Spleen (tissue), 11 donors: ENCODE results near the gene UGT1A7. TPM values are rescaled to one million over a fixed set of nuclear protein-coding genes. Genes with fewer than 3 reads are reported as not detected.
"Not testable (repeated sequence)": the region's sequence is repeated elsewhere in the genome, so short reads cannot be mapped to it uniquely, and the experiment has no call there.

Experiments
- DNase-seq: peaks from one replicate; pipeline ENCODE4 v3.0.0-alpha.2; 2020
- H3K27ac ChIP-seq, 8 donors: fragments of 200-600 bp; sonication (generic) in 7 of 8; 1 replicate in 4 of 8; 2 replicates in 4 of 8; pipeline versions ENCODE4 v1.5.0 to v1.8.0; 2016 to 2021; ENCODE audit warnings: inconsistent platforms in 4 of 8, mild to moderate bottlenecking in 4 of 8, moderate library complexity in 1 of 8
- H3K27me3 ChIP-seq, 7 donors: fragments of 200-600 bp; sonication (generic) in 6 of 7; replicated peaks in 1 of 7; 1 replicate in 4 of 7; 2 replicates in 3 of 7; pipeline versions ENCODE4 v1.5.0 to v1.8.0; 2016 to 2021; ENCODE audit warnings: inconsistent platforms in 3 of 7, mild to moderate bottlenecking in 1 of 7
- H3K36me3 ChIP-seq, 6 donors: fragments of 200-600 bp; sonication (generic) in 5 of 6; 1 replicate in 4 of 6; 2 replicates in 2 of 6; pipeline versions ENCODE4 v1.5.0 to v1.8.0; 2016 to 2021; ENCODE audit warnings: inconsistent platforms in 2 of 6
- H3K4me1 ChIP-seq, 6 donors: fragments of 200-600 bp; sonication (generic) in 5 of 6; 1 replicate in 3 of 6; 2 replicates in 3 of 6; pipeline versions ENCODE4 v1.5.0 to v1.8.0; 2016 to 2021; ENCODE audit warnings: inconsistent platforms in 3 of 6
- H3K4me3 ChIP-seq, 8 donors: fragments of 200-600 bp; sonication (generic) in 7 of 8; 1 replicate in 4 of 8; 2 replicates in 4 of 8; pipeline versions ENCODE4 v1.5.0 to v1.8.0; 2016 to 2021; ENCODE audit warnings: inconsistent platforms in 4 of 8, mild to moderate bottlenecking in 4 of 8, moderate library complexity in 2 of 8
- H3K9me3 ChIP-seq, 8 donors: fragments of 200-600 bp; sonication (generic) in 7 of 8; 1 replicate in 4 of 8; 2 replicates in 4 of 8; pipeline versions ENCODE4 v1.5.0 to v1.8.0; 2016 to 2021; ENCODE audit warnings: inconsistent platforms in 4 of 8
- CTCF ChIP-seq, 11 experiments: fragments of 200-600 bp in 7 of 11; fragments of 450-650 bp in 4 of 11; sonication (generic) in 4 of 11; IDR thresholded peaks in 8 of 11; conservative IDR thresholded peaks in 3 of 11; 1 replicate in 7 of 11; 2 replicates in 4 of 11; pipeline versions ENCODE4 v1.4.0 to v1.8.0; 2016 to 2021; ENCODE audit warnings: antibody characterized with exemption in 11 of 11, inconsistent platforms in 4 of 11, mild to moderate bottlenecking in 1 of 11
- POLR2A ChIP-seq, 3 donors: fragments of 450-650 bp; IDR thresholded peaks; one replicate each; pipeline ENCODE4 v1.5.1; 2017; ENCODE audit warnings: antibody characterized with exemption in 3 of 3, mild to moderate bottlenecking in 1 of 3
- POLR2AphosphoS5 ChIP-seq, 3 donors: sonication (generic); formaldehyde crosslinking; IDR thresholded peaks; one replicate each; pipeline ENCODE4 v1.5.1; 2017; ENCODE audit warnings: antibody characterized with exemption in 3 of 3
- WGBS, 5 donors: extraction: QIAGEN DNeasy Blood & Tissue Kit in 3 of 5; methylation state at CpG; one replicate each; pipeline versions ENCODE4 v1.1.5 to v1.1.7; 2013 to 2018; 5-methylcytosine and 5-hydroxymethylcytosine counted together
- intact Hi-C: fragments of 100-400 bp; cut with DNase I; formaldehyde crosslinking; loops from one replicate; pipeline ENCODE4 v1.15.0; 2023; ENCODE audit warnings: low total_unique reads
- polyA plus RNA-seq, 3 donors: library from polyadenylated mRNA; stranded (reverse); fragments of 200-250 nt; gene quantifications; one replicate each; pipeline ENCODE4 v1.2.1, GENCODE V29; 2013
- total RNA-seq, 7 donors: library from RNA; depleted of rRNA in 3 of 7; stranded (reverse); fragments of >200 nt in 3 of 7; fragmentation: NEBNext Ultra II Directional in 4 of 7; extraction: Animal tissue kit (Norgen Biotek cat#: 25700) in 4 of 7; gene quantifications; one replicate each; pipeline versions ENCODE4 v1.1.0 to v1.2.1, GENCODE V29; 2016 to 2021
- donor health status: healthy with polysubstance abuse.
- donor health status: DM: no; HTN: no; CAD: no; lungs with moderate emphysema.
- donor health status: DM: no; HTN: no; CAD: no.
- donor health status: Bipolar disorder and iron deficiency.
- donor health status: healthy.
- donor health status: DM: no; HTN: no; CAD: no.
- donor health status: DM: yes; HTN: yes; CAD: no.

UGT1A7 gene
- total and polyA plus RNA-seq, 10 donors, result 0.03 TPM; not detected in 9

- intact Hi-C loops, result no loop called here
Observed at GRCh38 chr2:233700028-233700635, 18.4 kb downstream of the UGT1A7 start.

GRCh38 chr2:233700842-233701241, 19.1 kb downstream of the UGT1A7 start:
- H3K36me3 ChIP-seq, H3K27ac ChIP-seq, H3K4me3 ChIP-seq, H3K4me1 ChIP-seq, DNase-seq, intact Hi-C loops, H3K27me3 ChIP-seq: not testable (repeated sequence)
- WGBS, 5 donors, result 78 to 96% (median 91%) methylated on average over 5 of the region's 5 CpGs
- H3K9me3 ChIP-seq, result peaks cover 0 to 14% (median 2%) of the 10 kb centered on the region in 8 donors

More at GRCh38 chr2:233700028-233700635, 18.4 kb downstream of the UGT1A7 start:
- no peak for DNase-seq
- TF ChIP-seq POLR2A (IDR thresholded peaks at IDR 0.05), result no peak
- no peak for TF ChIP-seq CTCF (IDR thresholded peaks at IDR 0.05 in 8 of 11, conservative IDR thresholded peaks at IDR 0.05 in 3 of 11)
- TF ChIP-seq POLR2AphosphoS5 (IDR thresholded peaks at IDR 0.05), result no peak
- no peaks in the 10 kb centered on the region for H3K27me3 ChIP-seq
- no peaks in the 10 kb centered on the region for H3K36me3 ChIP-seq
- 27 to 62% (median 38%) methylated on average over 1 of the region's 1 CpG for WGBS, 5 donors
- H3K4me3 ChIP-seq, result no peak overlapping the region
- no peak overlapping the region for H3K27ac ChIP-seq
- H3K9me3 ChIP-seq, result peaks cover 0 to 14% (median 2%) of the 10 kb centered on the region in 8 donors
- no peaks in the 10 kb centered on the region for H3K4me1 ChIP-seq

GRCh38 chr2:233702238-233702637, 20.5 kb downstream of the UGT1A7 start:
- intact Hi-C loops, result no loop called here

GRCh38 chr2:233705911-233706506, 24.3 kb downstream of the UGT1A7 start:
- Histone ChIP-seq H3K4me1 (no peaks in the 10 kb centered on the region), H3K27ac (no peak overlapping the region), H3K27me3 (peaks cover 0 to 9% (median 0%) of the 10 kb centered on the region in 7 donors), H3K4me3 (no peak overlapping the region), H3K36me3 (no peaks in the 10 kb centered on the region), H3K9me3 (peaks cover 0 to 14% (median 2%) of the 10 kb centered on the region in 8 donors)
- DNase-seq, result no peak
- no peak for TF ChIP-seq POLR2AphosphoS5 (IDR thresholded peaks at IDR 0.05)
- TF ChIP-seq CTCF (IDR thresholded peaks at IDR 0.05 in 8 of 11, conservative IDR thresholded peaks at IDR 0.05 in 3 of 11), result no peak
- TF ChIP-seq POLR2A (IDR thresholded peaks at IDR 0.05), result no peak
- WGBS, 5 donors, result 66 to 73% (median 67%) methylated on average over 4 of the region's 4 CpGs
- intact Hi-C loops, result no loop called here

More at GRCh38 chr2:233702238-233702637, 20.5 kb downstream of the UGT1A7 start:
- H3K4me1 ChIP-seq, result no peaks in the 10 kb centered on the region
- no peak for DNase-seq
- WGBS, 5 donors, result 55 to 67% (median 64%) methylated on average over 3 of the region's 3 CpGs
- peaks cover 0 to 4% (median 0%) of the 10 kb centered on the region in 7 donors for H3K27me3 ChIP-seq
- H3K9me3 ChIP-seq, result peaks cover 0 to 14% (median 2%) of the 10 kb centered on the region in 8 donors
- H3K27ac ChIP-seq, result no peak overlapping the region
- H3K4me3 ChIP-seq, result no peak overlapping the region
- TF ChIP-seq POLR2A (IDR thresholded peaks at IDR 0.05) (no peak), POLR2AphosphoS5 (IDR thresholded peaks at IDR 0.05) (no peak), CTCF (IDR thresholded peaks at IDR 0.05 in 8 of 11, conservative IDR thresholded peaks at IDR 0.05 in 3 of 11) (no peak)
- H3K36me3 ChIP-seq, result no peaks in the 10 kb centered on the region
